Measurements from ENCODE around the gene ISX.

The ISX gene

GRCh38 chr22:35053060-35053835 lies 12.7 kb upstream of the ISX start:
- no peak for DNase-seq (ENCODE audit: low read depth)

GRCh38 chr22:35054064-35054463 lies 11.9 kb upstream of the ISX start:
- no peak for DNase-seq (ENCODE audit: low read depth)

- DNase-seq (ENCODE audit: low read depth), result no peak
Observed at GRCh38 chr22:35056486-35056885, 9.5 kb upstream of the ISX start.

- DNase-seq (ENCODE audit: low read depth), result no peak
Observed at GRCh38 chr22:35057155-35057554, 8.8 kb upstream of the ISX start.

- DNase-seq (ENCODE audit: low read depth), result no peak
Observed at GRCh38 chr22:35059632-35060031, 6.3 kb upstream of the ISX start.

- DNase-seq (ENCODE audit: low read depth), result no peak
Observed at GRCh38 chr22:35064664-35065063, 1.3 kb upstream of the ISX start.

- no peak for DNase-seq (ENCODE audit: low read depth)
Observed at GRCh38 chr22:35065183-35065582, 775 bp upstream of the ISX start.

GRCh38 chr22:35066768-35067167 lies 810 bp downstream of the ISX start:
- DNase-seq (ENCODE audit: low read depth), result no peak

GRCh38 chr22:35069541-35069940 lies 3.6 kb downstream of the ISX start:
- DNase-seq (ENCODE audit: low read depth), result no peak

- no peak for DNase-seq (ENCODE audit: low read depth)
Observed at GRCh38 chr22:35070451-35071093, 4.6 kb downstream of the ISX start.

- DNase-seq (ENCODE audit: low read depth), result no peak
Observed at GRCh38 chr22:35071784-35072183, 5.8 kb downstream of the ISX start.

GRCh38 chr22:35072925-35073324 lies 7.0 kb downstream of the ISX start:
- DNase-seq (ENCODE audit: low read depth), result no peak

- no peak for DNase-seq (ENCODE audit: low read depth)
Observed at GRCh38 chr22:35074583-35074982, 8.6 kb downstream of the ISX start.

GRCh38 chr22:35076630-35077029 lies 10.7 kb downstream of the ISX start:
- DNase-seq (ENCODE audit: low read depth), result no peak

- no peak for DNase-seq (ENCODE audit: low read depth)
Observed at GRCh38 chr22:35085621-35086020, 19.7 kb downstream of the ISX start.

- DNase-seq (ENCODE audit: low read depth), result no peak
Observed at GRCh38 chr22:35089139-35089538, 23.2 kb downstream of the ISX start.

GRCh38 chr22:35092406-35092805 lies 26.4 kb downstream of the ISX start:
- DNase-seq (ENCODE audit: low read depth), result no peak

GRCh38 chr22:35098921-35099320 lies 33.0 kb downstream of the ISX start:
- DNase-seq (ENCODE audit: low read depth), result no peak

GRCh38 chr22:35099883-35100282 lies 33.9 kb downstream of the ISX start:
- DNase-seq (ENCODE audit: low read depth), result no peak

- no peak for DNase-seq (ENCODE audit: low read depth)
Observed at GRCh38 chr22:35102663-35103062, 36.7 kb downstream of the ISX start.

- no peak for DNase-seq (ENCODE audit: low read depth)
Observed at GRCh38 chr22:35103761-35104160, 37.8 kb downstream of the ISX start.

GRCh38 chr22:35104491-35104890 lies 38.5 kb downstream of the ISX start:
- DNase-seq (ENCODE audit: low read depth), result no peak

GRCh38 chr22:35109616-35110015 lies 43.7 kb downstream of the ISX start:
- DNase-seq (ENCODE audit: low read depth), result no peak

GRCh38 chr22:35111244-35111643 lies 45.3 kb downstream of the ISX start:
- DNase-seq (ENCODE audit: low read depth), result no peak

Measured in T-helper 22 cell (primary cell).